Upper lobe of left lung (tissue), 6 donors: Measurements from ENCODE around the gene ZIC4. TPM values are rescaled to one million over a fixed set of nuclear protein-coding genes. Genes with fewer than 3 reads are reported as not detected.

Experiments used
- ATAC-seq, 2 donors: fragments of 200-7000 bp; cut with Tn5 transposase; one replicate each; pipeline ENCODE4 v1.9.1; 2022; ENCODE audit warnings: mild to moderate bottlenecking in 2 of 2, moderate library complexity in 2 of 2; ENCODE audit not compliant: low FRiP score in 2 of 2
- DNase-seq, 2 donors: peaks; one replicate each; pipeline ENCODE4 v3.0.0-alpha.2; 2019 to 2020
- H3K27ac ChIP-seq, 4 donors: fragments of 200-600 bp; sonication (generic); one replicate each; pipeline ENCODE4 v1.5.1; 2016 to 2019
- H3K27me3 ChIP-seq, 4 donors: fragments of 200-600 bp; sonication (generic); one replicate each; pipeline ENCODE4 v1.5.1; 2017 to 2019
- H3K36me3 ChIP-seq, 4 donors: fragments of 200-600 bp; sonication (generic); one replicate each; pipeline ENCODE4 v1.5.1; 2016 to 2019
- H3K4me1 ChIP-seq, 4 donors: fragments of 200-600 bp; sonication (generic); one replicate each; pipeline ENCODE4 v1.5.1; 2018 to 2019
- H3K4me3 ChIP-seq, 4 donors: fragments of 200-600 bp; sonication (generic); one replicate each; pipeline ENCODE4 v1.5.1; 2017 to 2019; ENCODE audit warnings: mild to moderate bottlenecking in 2 of 4, moderate library complexity in 1 of 4
- H3K9me3 ChIP-seq, 4 donors: fragments of 200-600 bp; sonication (generic); one replicate each; pipeline ENCODE4 v1.5.1; 2018 to 2019
- CTCF ChIP-seq, 6 experiments: fragments of 450-650 bp in 4 of 6; fragments of 200-600 bp in 2 of 6; sonication (generic) in 2 of 6; IDR thresholded peaks; one replicate each; pipeline ENCODE4 v1.5.1; 2016 to 2019; ENCODE audit warnings: antibody characterized with exemption in 6 of 6
- EP300 ChIP-seq, 4 donors: sonication (generic); formaldehyde crosslinking; IDR thresholded peaks; one replicate each; pipeline ENCODE4 v1.5.1; 2017; ENCODE audit warnings: antibody characterized with exemption in 4 of 4, control low read depth in 2 of 4
- POLR2A ChIP-seq, 4 donors: fragments of 450-650 bp; IDR thresholded peaks; one replicate each; pipeline ENCODE4 v1.5.1; 2016 to 2017; ENCODE audit warnings: antibody characterized with exemption in 4 of 4, mild to moderate bottlenecking in 2 of 4
- POLR2AphosphoS5 ChIP-seq, 2 donors: sonication (generic); formaldehyde crosslinking; IDR thresholded peaks; one replicate each; pipeline ENCODE4 v1.5.1; 2017; ENCODE audit warnings: antibody characterized with exemption in 2 of 2
- WGBS, 2 donors: methylation state at CpG; one replicate each; pipeline ENCODE4 v1.1.5; 2017 to 2018; 5-methylcytosine and 5-hydroxymethylcytosine counted together
- total RNA-seq, 6 donors: library from RNA; depleted of rRNA in 4 of 6; stranded (reverse); fragments of >200 nt in 4 of 6; gene quantifications; one replicate each; pipeline versions ENCODE4 v1.1.0 to v1.2.1, GENCODE V29; 2016 to 2021
- donor health status: DM: no; HTN: no; CAD: no; lungs with moderate emphysema.
- donor health status: DM: no; HTN: yes; CAD: no; lungs with severe emphysema.

ZIC4 gene
- total RNA-seq, 6 donors from 2014 or later = not detected

GRCh38 chr3:147428754-147429153 is 22.4 kb upstream of the ZIC4 start:
- Histone ChIP-seq H3K4me1 (no peaks in the 10 kb centered on the region), H3K27me3 (peaks cover 0 to 11% (median 4%) of the 10 kb centered on the region in 4 donors), H3K4me3 (no peak overlapping the region), H3K36me3 (no peaks in the 10 kb centered on the region), H3K27ac (no peak overlapping the region), H3K9me3 (no peaks in the 10 kb centered on the region)
- no peak for DNase-seq
- no peak for ATAC-seq
- whole genome bisulfite sequencing, 2 donors = 87% methylated on average over 2 of the region's 2 CpGs
- TF ChIP-seq POLR2AphosphoS5 (IDR thresholded peaks at IDR 0.05) (no peak), POLR2A (IDR thresholded peaks at IDR 0.05) (no peak), CTCF (IDR thresholded peaks at IDR 0.05) (no peak), EP300 (IDR thresholded peaks at IDR 0.05) (no peak)

- Histone ChIP-seq H3K36me3 (no peaks in the 10 kb centered on the region), H3K4me1 (no peaks in the 10 kb centered on the region), H3K4me3 (no peak overlapping the region), H3K27ac (no peak overlapping the region), H3K9me3 (no peaks in the 10 kb centered on the region), H3K27me3 (peaks cover 0 to 15% (median 6%) of the 10 kb centered on the region in 4 donors)
- no peak for DNase-seq
- TF ChIP-seq EP300 (IDR thresholded peaks at IDR 0.05) (no peak), CTCF (IDR thresholded peaks at IDR 0.05) (no peak)
- no peak for ATAC-seq
- WGBS, 2 donors = 77 to 86% methylated on average over 1 of the region's 1 CpG
Measured at GRCh38 chr3:147428326-147428725, 22.0 kb upstream of the ZIC4 start.

- peaks cover 0 to 21% (median 9%) of the 10 kb centered on the region in 4 donors for H3K27me3 ChIP-seq
- no peak overlapping the region for H3K4me3 ChIP-seq
- ATAC-seq = no peak
- no peak for DNase-seq
- 57 to 65% methylated on average over 3 of the region's 3 CpGs for WGBS, 2 donors
- no peaks in the 10 kb centered on the region for H3K4me1 ChIP-seq
- H3K9me3 ChIP-seq = no peaks in the 10 kb centered on the region
- no peak overlapping the region for H3K27ac ChIP-seq
- no peaks in the 10 kb centered on the region for H3K36me3 ChIP-seq
- TF ChIP-seq POLR2A (IDR thresholded peaks at IDR 0.05) (no peak), POLR2AphosphoS5 (IDR thresholded peaks at IDR 0.05) (no peak), EP300 (IDR thresholded peaks at IDR 0.05) (no peak), CTCF (IDR thresholded peaks at IDR 0.05) (no peak)
Measured at GRCh38 chr3:147427746-147428145, 21.4 kb upstream of the ZIC4 start.

- H3K36me3 ChIP-seq = no peaks in the 10 kb centered on the region
- H3K9me3 ChIP-seq = no peaks in the 10 kb centered on the region
- no peak overlapping the region for H3K4me3 ChIP-seq
- H3K27me3 ChIP-seq = peaks cover 0 to 27% (median 12%) of the 10 kb centered on the region in 4 donors
- H3K27ac ChIP-seq = no peak overlapping the region
- ATAC-seq (no peak), DNase-seq (no peak)
- WGBS, 2 donors = 90 to 93% methylated on average over 2 of the region's 2 CpGs
- TF ChIP-seq POLR2AphosphoS5 (IDR thresholded peaks at IDR 0.05) (no peak), POLR2A (IDR thresholded peaks at IDR 0.05) (no peak), EP300 (IDR thresholded peaks at IDR 0.05) (no peak), CTCF (IDR thresholded peaks at IDR 0.05) (no peak)
- H3K4me1 ChIP-seq = no peaks in the 10 kb centered on the region
Measured at GRCh38 chr3:147426931-147427330, 20.6 kb upstream of the ZIC4 start.

GRCh38 chr3:147425388-147425850 is 19.1 kb upstream of the ZIC4 start:
- Histone ChIP-seq H3K27ac (no peak overlapping the region), H3K9me3 (no peaks in the 10 kb centered on the region), H3K36me3 (no peaks in the 10 kb centered on the region), H3K4me3 (no peak overlapping the region), H3K4me1 (no peaks in the 10 kb centered on the region), H3K27me3 (peaks cover 1 to 41% (median 23%) of the 10 kb centered on the region in 4 donors)
- no peak for TF ChIP-seq EP300 (IDR thresholded peaks at IDR 0.05)
- no peak for TF ChIP-seq POLR2AphosphoS5 (IDR thresholded peaks at IDR 0.05)
- no peak for TF ChIP-seq POLR2A (IDR thresholded peaks at IDR 0.05)
- no peak for TF ChIP-seq CTCF (IDR thresholded peaks at IDR 0.05)
- ATAC-seq (no peak), DNase-seq (no peak)
- 8 to 11% methylated on average over 1 of the region's 1 CpG for WGBS, 2 donors
